Choroid plexus epithelial cell (primary cell): Measurements from ENCODE around the gene TMC5.

Experiments
- DNase-seq: peaks from one replicate; pipeline ENCODE4 v3.0.0-alpha.2; 2010; ENCODE audit warnings: low read depth
- H3K4me3 ChIP-seq: 2 replicates; pipeline ENCODE4 v1.5.1; 2011; ENCODE audit warnings: low read depth, mild to moderate bottlenecking, control low read depth, low read length, moderate library complexity
- CTCF ChIP-seq: conservative IDR thresholded peaks from 2 replicates; pipeline ENCODE4 v1.5.1; 2011; ENCODE audit warnings: low read depth, mild to moderate bottlenecking, control low read depth, inconsistent platforms, low read length, moderate library complexity

The TMC5 gene

GRCh38 chr16:19486750-19487325 lies 69.2 kb downstream of the TMC5 start:
- H3K4me3 ChIP-seq, result no peak overlapping the region
- TF ChIP-seq CTCF, result no peak
- DNase-seq, result no peak

GRCh38 chr16:19488213-19488640 lies 70.5 kb downstream of the TMC5 start:
- no peak overlapping the region for H3K4me3 ChIP-seq
- TF ChIP-seq CTCF, result no peak
- DNase-seq, result no peak

GRCh38 chr16:19490619-19491018 lies 72.9 kb downstream of the TMC5 start:
- TF ChIP-seq CTCF, result no peak
- DNase-seq, result no peak
- H3K4me3 ChIP-seq, result no peak overlapping the region

GRCh38 chr16:19497176-19497575 lies 79.5 kb downstream of the TMC5 start:
- H3K4me3 ChIP-seq, result no peak overlapping the region
- no peak for TF ChIP-seq CTCF
- no peak for DNase-seq

- no peak for TF ChIP-seq CTCF
- DNase-seq, result no peak
- no peak overlapping the region for H3K4me3 ChIP-seq
Measured at GRCh38 chr16:19499006-19499405, 81.3 kb downstream of the TMC5 start.

- DNase-seq, result no peak
- H3K4me3 ChIP-seq, result no peak overlapping the region
- TF ChIP-seq CTCF, result no peak
Measured at GRCh38 chr16:19499481-19499880, 81.8 kb downstream of the TMC5 start.

- DNase-seq, result peak; percentile 89
- TF ChIP-seq CTCF, result peak; percentile 86
- H3K4me3 ChIP-seq, result no peak overlapping the region
Measured at GRCh38 chr16:19502395-19503131, 84.9 kb downstream of the TMC5 start.
